ENCODE results near the gene HTRA1. TPM values are rescaled to one million over a fixed set of nuclear protein-coding genes. Genes with fewer than 3 reads are reported as not detected.

The HTRA1 gene
- total and polyA plus RNA-seq, 4 donors = 261 to 465 (median 355) TPM

DNA sequence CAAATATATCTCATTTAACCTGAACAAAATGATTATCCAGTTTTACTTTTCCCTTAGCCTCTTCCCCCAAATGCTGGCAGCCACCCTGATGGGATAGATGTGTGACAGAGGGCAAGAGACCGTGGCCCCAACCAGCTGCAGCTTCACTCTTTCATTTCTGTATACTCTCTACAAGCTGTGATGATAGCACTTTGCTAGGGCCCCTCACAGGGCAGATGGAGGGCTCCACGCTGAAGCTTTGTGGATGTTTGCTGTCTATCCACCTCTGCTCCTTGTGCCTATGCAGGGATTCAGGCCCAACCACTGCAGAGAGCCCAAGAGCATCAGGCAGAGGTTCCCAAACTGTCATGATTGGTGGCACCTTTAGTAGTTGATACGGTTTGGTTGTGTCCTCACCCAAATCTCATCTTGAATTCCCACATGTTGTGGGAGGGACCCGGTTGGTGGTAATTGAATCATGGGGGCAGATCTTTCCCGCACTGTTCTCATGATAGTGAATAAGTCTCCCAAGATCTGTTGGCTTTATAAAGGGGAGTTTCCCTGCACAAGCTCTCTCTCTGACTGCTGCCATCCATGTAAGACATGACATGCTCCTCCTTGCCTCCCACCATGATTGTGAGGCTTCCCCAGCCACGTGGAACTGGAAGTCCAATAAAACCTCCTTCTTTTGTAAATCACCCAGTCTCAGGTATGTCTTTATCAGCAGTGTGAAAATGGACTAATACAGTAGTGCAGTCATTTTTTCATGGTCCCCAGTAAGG lies 20.1 kb downstream of the HTRA1 start:
- no peak for DNase-seq
- WGBS, 2 donors = 95 to 97% methylated on average over 6 of the region's 6 CpGs
- no peak for ATAC-seq (ENCODE audit: low FRiP score)
- Histone ChIP-seq H3K9me3 (ENCODE audit: control insufficient read depth, low read length) (no peaks in the 10 kb centered on the region), H3K4me1 (ENCODE audit: control insufficient read depth in 1 of 2, insufficient read depth in 2 of 2, low read length in 2 of 2) (peaks cover 0 to 2% of the 10 kb centered on the region in 2 donors), H3K27me3 (ENCODE audit: control insufficient read depth in 1 of 2, insufficient read depth in 2 of 2, low read length in 1 of 2) (no peaks in the 10 kb centered on the region), H3K27ac (ENCODE audit: low read depth in 1 of 2, low read length in 2 of 2) (no peak overlapping the region), H3K36me3 (ENCODE audit: control insufficient read depth in 1 of 2, insufficient read depth in 2 of 2, low read length in 1 of 2) (peaks cover 0 to 1% of the 10 kb centered on the region in 2 donors), H3K4me3 (ENCODE audit: low read length in 2 of 2) (no peak overlapping the region)
- intact Hi-C loops (cut with DNase I) = no loop called here

DNA sequence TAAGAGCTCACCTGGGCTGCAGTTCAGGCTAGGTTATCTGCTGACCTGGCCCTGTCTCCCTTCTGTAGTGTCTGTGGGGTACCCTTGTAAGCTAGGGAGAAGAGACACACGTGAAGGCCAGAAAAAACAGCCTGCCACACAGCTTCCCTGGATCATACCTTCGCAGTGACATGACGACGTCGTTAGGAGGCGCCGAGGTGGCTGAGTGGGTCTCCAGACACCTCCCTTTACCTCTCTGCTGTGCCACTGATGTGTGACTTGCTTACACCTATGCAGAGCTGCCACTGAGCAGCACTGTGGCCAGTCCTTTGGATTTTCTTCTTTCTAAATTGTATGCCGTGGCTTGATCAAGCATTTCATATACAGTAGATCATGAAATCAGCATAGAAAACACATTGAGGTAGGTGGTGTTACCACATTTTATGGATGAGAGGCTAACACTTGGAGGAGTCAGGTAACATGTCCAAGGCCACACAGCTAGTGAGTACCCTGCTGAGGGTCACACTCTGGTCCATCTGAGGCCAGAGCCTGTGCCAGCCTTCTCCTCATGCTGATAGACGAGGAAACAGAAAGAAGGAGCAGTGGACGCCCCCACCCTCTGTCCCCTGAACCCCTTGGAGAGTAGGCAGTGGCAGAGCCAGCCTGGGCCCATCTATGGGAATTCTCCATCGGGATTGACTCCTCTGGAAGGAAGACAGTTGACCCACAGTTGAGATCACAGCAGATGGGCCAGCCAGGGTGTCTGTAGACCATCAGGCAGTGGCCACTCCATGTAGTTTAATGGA lies 23.1 kb downstream of the HTRA1 start:
- WGBS, 2 donors = 88 to 91% methylated on average over 11 of the region's 11 CpGs
- no peak for DNase-seq
- Histone ChIP-seq H3K27me3 (ENCODE audit: control insufficient read depth in 1 of 2, insufficient read depth in 2 of 2, low read length in 1 of 2) (no peaks in the 10 kb centered on the region), H3K36me3 (ENCODE audit: control insufficient read depth in 1 of 2, insufficient read depth in 2 of 2, low read length in 1 of 2) (peaks cover 0 to 1% of the 10 kb centered on the region in 2 donors), H3K27ac (ENCODE audit: low read depth in 1 of 2, low read length in 2 of 2) (no peak overlapping the region), H3K4me3 (ENCODE audit: low read length in 2 of 2) (no peak overlapping the region), H3K9me3 (ENCODE audit: control insufficient read depth, low read length) (no peaks in the 10 kb centered on the region), H3K4me1 (ENCODE audit: control insufficient read depth in 1 of 2, insufficient read depth in 2 of 2, low read length in 2 of 2) (no peaks in the 10 kb centered on the region)
- intact Hi-C loops (cut with DNase I) = no loop called here
- no peak for ATAC-seq (ENCODE audit: low FRiP score)

DNA sequence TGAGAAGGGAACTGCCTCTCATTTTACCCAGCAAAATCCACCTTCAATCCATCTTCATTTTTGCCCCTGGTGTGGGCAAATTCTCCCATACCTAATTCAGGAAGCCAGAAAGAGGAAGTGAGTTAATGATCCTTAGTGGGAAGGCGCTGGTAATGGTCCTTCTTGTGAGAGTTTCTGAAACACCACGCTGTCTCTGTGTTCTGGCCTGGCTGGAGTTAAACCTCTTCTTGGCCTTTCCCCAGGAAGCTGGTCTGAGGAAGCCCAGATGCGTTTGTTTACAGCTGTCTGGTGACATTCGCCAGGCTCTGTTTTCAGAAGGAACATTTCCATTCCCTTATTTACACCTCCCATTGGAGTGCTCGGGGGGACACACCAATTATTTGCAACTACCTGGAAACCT lies 24.3 kb downstream of the HTRA1 start:
- Histone ChIP-seq H3K4me3 (ENCODE audit: low read length in 2 of 2) (no peak overlapping the region), H3K4me1 (ENCODE audit: control insufficient read depth in 1 of 2, insufficient read depth in 2 of 2, low read length in 2 of 2) (no peaks in the 10 kb centered on the region), H3K9me3 (ENCODE audit: control insufficient read depth, low read length) (no peaks in the 10 kb centered on the region), H3K36me3 (ENCODE audit: control insufficient read depth in 1 of 2, insufficient read depth in 2 of 2, low read length in 1 of 2) (peaks cover 0 to 1% of the 10 kb centered on the region in 2 donors), H3K27me3 (ENCODE audit: control insufficient read depth in 1 of 2, insufficient read depth in 2 of 2, low read length in 1 of 2) (no peaks in the 10 kb centered on the region), H3K27ac (ENCODE audit: low read depth in 1 of 2, low read length in 2 of 2) (no peak overlapping the region)
- ATAC-seq (ENCODE audit: low FRiP score) (no peak), DNase-seq (no peak)
- WGBS, 2 donors = 48 to 55% methylated on average over 5 of the region's 5 CpGs
- intact Hi-C loops (cut with DNase I) = no loop called here

DNA sequence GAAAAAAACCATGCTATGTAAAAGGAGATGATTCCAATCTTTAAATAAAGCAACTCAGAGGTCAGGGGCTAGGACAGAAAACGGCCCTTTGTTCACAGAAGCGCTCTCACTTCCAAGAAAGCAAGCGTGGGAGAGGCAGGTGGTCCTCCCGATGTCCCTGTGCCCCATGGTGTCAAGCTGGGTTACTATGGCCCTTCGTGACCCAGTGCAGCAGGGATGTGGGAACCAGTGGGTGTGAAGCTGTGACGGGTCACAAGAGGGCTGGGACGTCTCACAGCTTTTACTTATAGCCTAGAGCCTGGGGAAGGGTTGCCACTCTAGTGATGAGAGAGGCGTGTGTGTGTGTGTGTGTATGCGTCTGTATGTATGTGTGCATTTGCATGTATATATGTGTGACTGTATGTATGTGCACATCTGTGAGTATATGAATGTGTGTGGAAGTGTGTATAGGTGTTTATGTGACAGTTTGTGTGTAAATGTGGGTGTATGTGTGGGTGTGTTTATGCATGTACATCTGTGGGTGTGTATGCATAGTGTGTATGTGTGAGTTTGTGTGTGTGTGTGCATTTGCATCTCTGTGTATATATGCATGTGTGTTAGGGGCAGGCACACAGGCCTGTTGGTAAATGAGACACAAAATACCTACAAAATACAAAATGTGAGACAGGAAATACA lies 25.2 kb downstream of the HTRA1 start:
- Histone ChIP-seq H3K4me1 (ENCODE audit: control insufficient read depth in 1 of 2, insufficient read depth in 2 of 2, low read length in 2 of 2) (peaks cover 0 to 2% of the 10 kb centered on the region in 2 donors), H3K27ac (ENCODE audit: low read depth in 1 of 2, low read length in 2 of 2) (no peak overlapping the region), H3K4me3 (ENCODE audit: low read length in 2 of 2) (no peak overlapping the region), H3K27me3 (ENCODE audit: control insufficient read depth in 1 of 2, insufficient read depth in 2 of 2, low read length in 1 of 2) (no peaks in the 10 kb centered on the region), H3K36me3 (ENCODE audit: control insufficient read depth in 1 of 2, insufficient read depth in 2 of 2, low read length in 1 of 2) (no peaks in the 10 kb centered on the region), H3K9me3 (ENCODE audit: control insufficient read depth, low read length) (no peaks in the 10 kb centered on the region)
- intact Hi-C loops (cut with DNase I) = no loop called here
- no peak for DNase-seq
- ATAC-seq (ENCODE audit: low FRiP score) = no peak
- WGBS, 2 donors = 86 to 87% methylated on average over 9 of the region's 9 CpGs

DNA sequence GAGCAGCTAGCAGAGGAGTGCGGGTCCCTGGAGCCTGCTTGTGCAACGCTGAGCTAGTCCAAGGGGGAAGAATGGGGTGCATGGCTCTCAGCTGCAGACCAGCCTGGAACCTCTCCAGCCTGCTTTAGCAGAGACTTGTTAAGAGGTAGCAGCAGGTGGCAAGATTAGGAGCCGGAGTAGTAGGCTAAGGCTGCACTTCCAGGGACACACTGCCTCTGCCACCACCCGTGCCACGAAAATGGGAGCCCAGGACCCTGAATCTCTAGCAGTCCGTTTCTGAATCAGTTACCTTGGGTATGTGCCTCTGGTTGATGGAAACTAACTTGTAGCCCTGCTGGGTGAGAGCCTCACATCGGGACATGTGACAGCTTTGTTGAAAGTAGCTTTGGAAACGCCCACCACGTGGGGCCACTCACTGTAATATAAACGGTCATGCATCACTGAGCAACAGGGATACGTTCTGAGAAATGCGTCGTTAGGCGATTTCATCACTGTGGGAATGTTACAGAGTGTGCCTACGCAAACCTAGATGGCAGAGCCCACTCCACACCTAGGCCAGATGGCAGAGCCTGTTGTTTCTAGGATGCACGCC lies 25.9 kb downstream of the HTRA1 start:
- intact Hi-C loops (cut with DNase I) = no loop called here
- DNase-seq (no peak), ATAC-seq (ENCODE audit: low FRiP score) (no peak)
- Histone ChIP-seq H3K4me1 (ENCODE audit: control insufficient read depth in 1 of 2, insufficient read depth in 2 of 2, low read length in 2 of 2) (peaks cover 0 to 3% of the 10 kb centered on the region in 2 donors), H3K4me3 (ENCODE audit: low read length in 2 of 2) (no peak overlapping the region), H3K27ac (ENCODE audit: low read depth in 1 of 2, low read length in 2 of 2) (no peak overlapping the region), H3K36me3 (ENCODE audit: control insufficient read depth in 1 of 2, insufficient read depth in 2 of 2, low read length in 1 of 2) (no peaks in the 10 kb centered on the region), H3K9me3 (ENCODE audit: control insufficient read depth, low read length) (no peaks in the 10 kb centered on the region), H3K27me3 (ENCODE audit: control insufficient read depth in 1 of 2, insufficient read depth in 2 of 2, low read length in 1 of 2) (no peaks in the 10 kb centered on the region)
- 74 to 80% methylated on average over 16 of the region's 16 CpGs for WGBS, 2 donors

DNA sequence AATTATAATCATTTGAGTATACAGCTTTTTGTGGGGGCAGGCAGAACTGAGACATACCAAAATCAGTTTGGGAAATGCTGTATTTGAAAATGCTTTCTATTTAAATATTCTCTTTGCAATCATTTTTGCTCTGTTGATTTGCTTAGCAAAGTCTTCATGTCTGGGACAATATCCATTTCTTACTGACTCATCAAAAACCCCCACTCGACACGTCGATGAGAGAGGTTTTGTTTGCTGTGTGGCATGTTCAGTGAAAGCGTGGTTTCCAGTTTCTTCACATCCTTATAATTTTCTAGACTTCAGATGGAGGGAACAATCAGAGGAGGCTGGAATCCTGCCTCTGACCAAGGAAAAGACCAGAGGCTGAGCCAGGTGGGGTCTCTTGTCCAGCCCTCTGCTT lies 28.9 kb downstream of the HTRA1 start:
- no peaks in the 10 kb centered on the region for H3K27me3 ChIP-seq (ENCODE audit: control insufficient read depth in 1 of 2, insufficient read depth in 2 of 2, low read length in 1 of 2)
- intact Hi-C loops (cut with DNase I) = loop anchor here in 1 of 2 donors (2.0 kb wide), 1 partner anchor 349 kb away; no protein-coding TSS in a partner anchor
- DNase-seq (no peak), ATAC-seq (ENCODE audit: low FRiP score) (no peak)
- H3K4me1 ChIP-seq (ENCODE audit: control insufficient read depth in 1 of 2, insufficient read depth in 2 of 2, low read length in 2 of 2) = peaks cover 3% of the 10 kb centered on the region in 2 donors
- no peaks in the 10 kb centered on the region for H3K9me3 ChIP-seq (ENCODE audit: control insufficient read depth, low read length)
- no peaks in the 10 kb centered on the region for H3K36me3 ChIP-seq (ENCODE audit: control insufficient read depth in 1 of 2, insufficient read depth in 2 of 2, low read length in 1 of 2)
- 17 to 20% methylated on average over 4 of the region's 4 CpGs for WGBS, 2 donors
- H3K4me3 ChIP-seq (ENCODE audit: low read length in 2 of 2) = no peak overlapping the region
- peak overlapping the region in 1 of 2 donors; percentile 73 for H3K27ac ChIP-seq (ENCODE audit: low read depth in 1 of 2, low read length in 2 of 2)

DNA sequence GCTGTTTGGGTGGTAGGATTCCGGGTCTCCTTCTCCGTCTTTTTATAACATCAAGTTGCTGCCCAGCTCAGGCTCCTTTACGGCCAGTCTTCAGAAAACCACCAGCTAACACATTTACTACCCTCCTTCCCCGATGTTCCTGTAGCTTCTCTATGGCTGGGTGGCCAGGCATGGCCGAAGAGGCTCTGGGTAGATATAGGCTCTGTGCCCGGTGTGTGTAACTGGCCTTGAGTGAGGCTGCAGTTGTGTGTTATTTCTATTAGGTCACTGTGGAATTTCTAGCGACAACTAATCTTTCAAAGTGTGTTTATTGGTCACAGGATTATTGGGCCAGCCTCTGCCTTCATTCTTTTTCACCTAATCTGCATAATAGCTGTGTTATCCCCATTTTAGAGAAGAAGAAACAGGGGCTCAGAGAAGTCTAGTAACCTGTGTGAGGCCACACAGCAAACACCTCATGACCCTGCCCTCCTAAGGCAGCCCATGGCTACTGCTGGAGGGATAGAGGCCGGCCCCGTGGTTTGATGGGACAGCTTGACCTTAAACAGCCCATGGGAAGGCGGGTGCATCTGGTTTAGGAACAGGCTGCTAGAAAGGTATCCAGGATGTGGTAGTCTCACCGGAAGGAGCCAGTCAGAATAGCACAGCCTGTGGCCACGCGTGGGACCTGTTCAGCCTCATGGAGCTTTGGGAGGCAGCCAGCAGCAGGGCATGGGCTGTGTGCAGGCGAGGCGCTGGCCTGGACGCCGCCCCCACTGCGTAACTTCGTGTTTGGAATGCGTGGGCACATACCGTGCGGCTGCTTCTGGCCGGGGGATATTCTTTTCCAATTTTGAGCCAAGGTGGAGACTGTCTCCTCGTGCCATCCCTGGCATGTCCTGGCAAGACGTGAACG lies 29.7 kb downstream of the HTRA1 start:
- H3K4me1 ChIP-seq (ENCODE audit: control insufficient read depth in 1 of 2, insufficient read depth in 2 of 2, low read length in 2 of 2) = peaks cover 3% of the 10 kb centered on the region in 2 donors
- H3K4me3 ChIP-seq (ENCODE audit: low read length in 2 of 2) = no peak overlapping the region
- WGBS, 2 donors = 15 to 20% methylated on average over 26 of the region's 26 CpGs
- ATAC-seq (ENCODE audit: low FRiP score) (peak; percentile 24), DNase-seq (peak; percentile 81 to 88)
- no peaks in the 10 kb centered on the region for H3K27me3 ChIP-seq (ENCODE audit: control insufficient read depth in 1 of 2, insufficient read depth in 2 of 2, low read length in 1 of 2)
- H3K27ac ChIP-seq (ENCODE audit: low read depth in 1 of 2, low read length in 2 of 2) = peak overlapping the region in 1 of 2 donors; percentile 73
- intact Hi-C loops (cut with DNase I) = loop anchor here in 1 of 2 donors (2.0 kb wide), 1 partner anchor 350 kb away; no protein-coding TSS in a partner anchor
- H3K9me3 ChIP-seq (ENCODE audit: control insufficient read depth, low read length) = no peaks in the 10 kb centered on the region
- H3K36me3 ChIP-seq (ENCODE audit: control insufficient read depth in 1 of 2, insufficient read depth in 2 of 2, low read length in 1 of 2) = no peaks in the 10 kb centered on the region
